H9 (cell line): Measurements from ENCODE around the gene JAG1. TPM values are rescaled to one million over a fixed set of nuclear protein-coding genes. Genes with fewer than 3 reads are reported as not detected.

Source experiments
- DNase-seq: peaks from one replicate; pipeline ENCODE4 v3.0.0-alpha.2; 2017
- H2AFZ ChIP-seq: one replicate; pipeline ENCODE4 v1.6.1; 2013; ENCODE audit warnings: mild to moderate bottlenecking, low read length, control low read depth, moderate library complexity
- H2AK5ac ChIP-seq: 2 replicates; pipeline ENCODE4 v1.6.1; 2013; ENCODE audit warnings: low read length, control low read depth, mixed read lengths; ENCODE audit not compliant: insufficient read length
- H2BK120ac ChIP-seq: one replicate; pipeline ENCODE4 v1.6.1; 2013; ENCODE audit warnings: low read depth, mild to moderate bottlenecking, low read length, control low read depth, inconsistent platforms; ENCODE audit not compliant: poor library complexity, severe bottlenecking
- H2BK12ac ChIP-seq: 2 replicates; pipeline ENCODE4 v1.6.1; 2013; ENCODE audit warnings: low read length, control low read depth, mixed read lengths, low read depth; ENCODE audit not compliant: insufficient read length
- H2BK15ac ChIP-seq: 2 replicates; pipeline ENCODE4 v1.6.1; 2013; ENCODE audit warnings: low read depth, low read length, control low read depth
- H2BK20ac ChIP-seq: one replicate; pipeline ENCODE4 v1.6.1; 2013; ENCODE audit warnings: low read depth, mild to moderate bottlenecking, low read length, control low read depth, inconsistent platforms; ENCODE audit not compliant: poor library complexity, severe bottlenecking
- H2BK5ac ChIP-seq: 2 replicates; pipeline ENCODE4 v1.6.1; 2013; ENCODE audit warnings: low read length, control low read depth, mixed read lengths; ENCODE audit not compliant: insufficient read length
- H3K14ac ChIP-seq: 2 replicates; pipeline ENCODE4 v1.6.1; 2013; ENCODE audit warnings: low read length, control low read depth; ENCODE audit not compliant: insufficient read depth
- H3K18ac ChIP-seq: 2 replicates; pipeline ENCODE4 v1.6.1; 2013; ENCODE audit warnings: low read depth, mild to moderate bottlenecking, mixed read lengths, low read length, control low read depth; ENCODE audit not compliant: insufficient read length
- H3K23ac ChIP-seq: 2 replicates; pipeline ENCODE4 v1.6.1; 2013; ENCODE audit warnings: low read length, control low read depth, mixed read lengths, low read depth; ENCODE audit not compliant: insufficient read length
- H3K23me2 ChIP-seq: 2 replicates; pipeline ENCODE4 v1.6.1; 2013; ENCODE audit warnings: low read depth, mild to moderate bottlenecking, mixed read lengths, low read length, control low read depth; ENCODE audit not compliant: insufficient read length, poor library complexity, severe bottlenecking
- H3K27ac ChIP-seq: 2 replicates; pipeline ENCODE4 v1.5.1; 2013; ENCODE audit warnings: low read length, control low read depth, mixed read lengths, low read depth; ENCODE audit not compliant: insufficient read length
- H3K27me3 ChIP-seq: 2 replicates; pipeline ENCODE4 v1.6.1; 2013; ENCODE audit warnings: low read length, control low read depth, inconsistent platforms; ENCODE audit not compliant: insufficient read depth
- H3K4ac ChIP-seq: 2 replicates; pipeline ENCODE4 v1.6.1; 2013; ENCODE audit warnings: low read depth, mild to moderate bottlenecking, control low read depth, inconsistent platforms, low read length, moderate library complexity
- H3K4me1 ChIP-seq: 2 replicates; pipeline ENCODE4 v1.6.1; 2013; ENCODE audit warnings: low read length, control low read depth, inconsistent platforms; ENCODE audit not compliant: insufficient read depth
- H3K4me2 ChIP-seq: 2 replicates; pipeline ENCODE4 v1.6.1; 2013; ENCODE audit warnings: low read length, control low read depth, mixed read lengths; ENCODE audit not compliant: insufficient read length, insufficient read depth
- H3K56ac ChIP-seq: 2 replicates; pipeline ENCODE4 v1.6.1; 2013; ENCODE audit warnings: low read depth, mild to moderate bottlenecking, mixed read lengths, low read length, control low read depth; ENCODE audit not compliant: insufficient read length
- H3K79me1 ChIP-seq: 2 replicates; pipeline ENCODE4 v1.6.1; 2013; ENCODE audit warnings: low read depth, mild to moderate bottlenecking, moderate library complexity, low read length, control low read depth, inconsistent platforms; ENCODE audit not compliant: insufficient read depth, poor library complexity, severe bottlenecking
- H3K79me2 ChIP-seq: 2 replicates; pipeline ENCODE4 v1.6.1; 2013; ENCODE audit warnings: low read length, control low read depth, inconsistent platforms; ENCODE audit not compliant: insufficient read depth
- H3K9ac ChIP-seq: 2 replicates; pipeline ENCODE4 v1.6.1; 2013; ENCODE audit warnings: low read length, control low read depth, mixed read lengths; ENCODE audit not compliant: insufficient read length; ENCODE audit errors: extremely low read depth
- H3K9me3 ChIP-seq: one replicate; pipeline ENCODE4 v1.6.1; 2013; ENCODE audit warnings: low read depth, low read length, inconsistent platforms; ENCODE audit not compliant: control insufficient read depth
- H3T11ph ChIP-seq: one replicate; pipeline ENCODE4 v1.6.1; 2013; ENCODE audit warnings: mild to moderate bottlenecking, low read length, control low read depth, inconsistent platforms
- H4K20me1 ChIP-seq: one replicate; pipeline ENCODE4 v1.6.1; 2013; ENCODE audit not compliant: control insufficient read depth, insufficient read length, insufficient read depth
- H4K5ac ChIP-seq: 2 replicates; pipeline ENCODE4 v1.6.1; 2013; ENCODE audit warnings: low read depth, mild to moderate bottlenecking, mixed read lengths, low read length, control low read depth; ENCODE audit not compliant: insufficient read length
- H4K8ac ChIP-seq: replicated peaks from 2 replicates; pipeline ENCODE4 v1.6.1; 2013; ENCODE audit warnings: low read length, control low read depth, mixed read lengths, low read depth; ENCODE audit not compliant: insufficient read length
- H4K91ac ChIP-seq: 2 replicates; pipeline ENCODE4 v1.6.1; 2013; ENCODE audit warnings: low read depth, mild to moderate bottlenecking, moderate library complexity, mixed read lengths, low read length, control low read depth; ENCODE audit not compliant: insufficient read length
- H3K27ac Mint-ChIP-seq, 3 experiments: 2 replicates in 2 of 3; 3 replicates in 1 of 3; pipeline ENCODE4 v1.8.0; 2020 to 2021; ENCODE audit warnings: mixed read lengths in 3 of 3, mild to moderate bottlenecking in 1 of 3, moderate library complexity in 1 of 3
- H3K27me3 Mint-ChIP-seq: 2 replicates; pipeline ENCODE4 v1.8.0; 2021; ENCODE audit warnings: low read depth, mild to moderate bottlenecking, moderate library complexity, mixed read lengths
- H3K36me3 Mint-ChIP-seq, 3 experiments: 2 replicates in 2 of 3; 3 replicates in 1 of 3; pipeline ENCODE4 v1.8.0; 2020 to 2021; ENCODE audit warnings: low read depth in 3 of 3, mixed read lengths in 3 of 3; ENCODE audit not compliant: insufficient read depth in 1 of 3
- H3K4me1 Mint-ChIP-seq, 2 experiments: 2 replicates each; pipeline ENCODE4 v1.8.0; 2020; ENCODE audit warnings: mixed read lengths in 2 of 2
- H3K4me3 Mint-ChIP-seq, 2 experiments: 2 replicates in 1 of 2; 3 replicates in 1 of 2; pipeline ENCODE4 v1.8.0; 2020 to 2021; ENCODE audit warnings: mild to moderate bottlenecking in 2 of 2, mixed read lengths in 2 of 2, moderate library complexity in 1 of 2
- H3K9me3 Mint-ChIP-seq, 2 experiments: 2 replicates in 1 of 2; 3 replicates in 1 of 2; pipeline ENCODE4 v1.8.0; 2020; ENCODE audit warnings: mild to moderate bottlenecking in 2 of 2, mixed read lengths in 2 of 2, moderate library complexity in 1 of 2
- WGBS: extraction: QIAGEN DNeasy Blood & Tissue Kit; methylation state at CpG from one replicate; pipeline ENCODE4 v1.1.7; 2013; ENCODE audit warnings: missing lambda C conversion rate, low lambda C conversion rate, mixed read lengths; ENCODE audit not compliant: insufficient read length; ENCODE audit errors: extremely low coverage; 5-methylcytosine and 5-hydroxymethylcytosine counted together
- total RNA-seq: library from RNA; stranded (reverse); gene quantifications from 2 replicates; pipeline ENCODE4 v1.2.1, GENCODE V29; 2021
- TF ChIP-seq, protein P1 (sequence below): fragments of 200-600 bp; sonication (generic); conservative IDR thresholded peaks from 3 replicates; pipeline ENCODE4 v1.8.0; 2021; ENCODE audit warnings: antibody characterized with exemption, mild to moderate bottlenecking

Gene JAG1
- total RNA-seq, 1 experiment from 2014 or later, result 58.1 TPM

DNA sequence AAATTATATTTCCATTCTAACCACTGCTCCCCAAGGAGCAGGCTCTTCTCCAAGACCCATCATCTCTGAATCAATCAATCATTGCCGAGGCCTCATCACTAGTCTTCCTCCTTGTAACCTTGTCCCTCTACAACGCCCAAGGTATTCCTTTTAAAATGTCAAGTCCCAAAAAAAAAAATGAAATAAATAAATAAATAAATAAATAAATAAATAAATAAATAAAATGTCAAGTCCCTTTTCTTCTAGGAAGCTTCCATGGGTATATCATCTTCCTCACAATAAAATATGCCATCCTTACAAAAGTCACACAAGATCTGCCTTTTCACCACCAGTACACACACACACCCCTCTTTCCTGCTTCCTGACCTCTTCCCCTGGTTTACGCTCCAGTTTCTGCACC lies 57.6 kb downstream of the JAG1 start:
- H3K79me1 ChIP-seq, result no peaks in the 10 kb centered on the region
- H2BK20ac ChIP-seq, result no peak overlapping the region
- no peak overlapping the region for H2BK15ac ChIP-seq
- WGBS, result no CpG with 5 or more reads among the region's 3 CpGs
- H3K9me3 Mint-ChIP-seq, result no peaks in the 10 kb centered on the region
- H2BK5ac ChIP-seq, result no peak overlapping the region
- H3K27me3 Mint-ChIP-seq, result peaks cover 2% of the 10 kb centered on the region; the same call in 1 of the 2 replicates
- no peak for DNase-seq
- no peak overlapping the region for H2BK12ac ChIP-seq
- no peak overlapping the region for H3K4me3 Mint-ChIP-seq
- H3K4me1 Mint-ChIP-seq, result peaks cover 33% of the 10 kb centered on the region in 2 experiments
- no peaks in the 10 kb centered on the region for H3K27me3 ChIP-seq
- H3K23ac ChIP-seq, result no peak overlapping the region
- no peak overlapping the region for H3K56ac ChIP-seq
- H4K91ac ChIP-seq, result no peak overlapping the region
- H2AFZ ChIP-seq, result no peak overlapping the region
- no peak overlapping the region for H4K5ac ChIP-seq
- H3K18ac ChIP-seq, result no peak overlapping the region
- TF ChIP-seq, protein P1, sequence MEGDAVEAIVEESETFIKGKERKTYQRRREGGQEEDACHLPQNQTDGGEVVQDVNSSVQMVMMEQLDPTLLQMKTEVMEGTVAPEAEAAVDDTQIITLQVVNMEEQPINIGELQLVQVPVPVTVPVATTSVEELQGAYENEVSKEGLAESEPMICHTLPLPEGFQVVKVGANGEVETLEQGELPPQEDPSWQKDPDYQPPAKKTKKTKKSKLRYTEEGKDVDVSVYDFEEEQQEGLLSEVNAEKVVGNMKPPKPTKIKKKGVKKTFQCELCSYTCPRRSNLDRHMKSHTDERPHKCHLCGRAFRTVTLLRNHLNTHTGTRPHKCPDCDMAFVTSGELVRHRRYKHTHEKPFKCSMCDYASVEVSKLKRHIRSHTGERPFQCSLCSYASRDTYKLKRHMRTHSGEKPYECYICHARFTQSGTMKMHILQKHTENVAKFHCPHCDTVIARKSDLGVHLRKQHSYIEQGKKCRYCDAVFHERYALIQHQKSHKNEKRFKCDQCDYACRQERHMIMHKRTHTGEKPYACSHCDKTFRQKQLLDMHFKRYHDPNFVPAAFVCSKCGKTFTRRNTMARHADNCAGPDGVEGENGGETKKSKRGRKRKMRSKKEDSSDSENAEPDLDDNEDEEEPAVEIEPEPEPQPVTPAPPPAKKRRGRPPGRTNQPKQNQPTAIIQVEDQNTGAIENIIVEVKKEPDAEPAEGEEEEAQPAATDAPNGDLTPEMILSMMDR, result no peak
- H3K23me2 ChIP-seq, result no peaks in the 10 kb centered on the region
- no peak overlapping the region for H4K8ac ChIP-seq
- no peak overlapping the region for H3T11ph ChIP-seq
- H4K20me1 ChIP-seq, result no peaks in the 10 kb centered on the region
- H3K36me3 Mint-ChIP-seq, result peaks cover 4 to 8% (median 5%) of the 10 kb centered on the region in 3 experiments; a peak in 5 of 7 replicates
- H3K9ac ChIP-seq, result no peak overlapping the region
- H3K27ac Mint-ChIP-seq, result no peak overlapping the region
- H3K4me2 ChIP-seq, result no peak overlapping the region
- H3K9me3 ChIP-seq, result no peaks in the 10 kb centered on the region
- peaks cover 2% of the 10 kb centered on the region; the same call in 1 of the 2 replicates for H3K4me1 ChIP-seq
- no peak overlapping the region for H2AK5ac ChIP-seq
- H2BK120ac ChIP-seq, result no peak overlapping the region
- no peak overlapping the region for H3K4ac ChIP-seq
- no peaks in the 10 kb centered on the region for H3K79me2 ChIP-seq
- H3K14ac ChIP-seq, result no peak overlapping the region
- no peak overlapping the region for H3K27ac ChIP-seq
